HG02678 (cell line): ENCODE measurements around the gene PA2G4.

Source experiments
- ATAC-seq: cut with Tn5 transposase; IDR thresholded peaks from one replicate; pipeline ENCODE4 v1.9.1; 2021; ENCODE audit warnings: mild to moderate bottlenecking, moderate library complexity; ENCODE audit not compliant: unreplicated experiment

The PA2G4 gene

GRCh38 chr12:56122637-56123036, 18.3 kb downstream of the PA2G4 start:
- ATAC-seq: no peak

GRCh38 chr12:56124133-56124532, 19.8 kb downstream of the PA2G4 start:
- no peak for ATAC-seq

GRCh38 chr12:56126732-56127239, 22.4 kb downstream of the PA2G4 start:
- ATAC-seq: no peak

GRCh38 chr12:56127485-56127887, 23.1 kb downstream of the PA2G4 start:
- no peak for ATAC-seq

- ATAC-seq: peak; percentile 90
Observed at GRCh38 chr12:56127888-56128669, 23.7 kb downstream of the PA2G4 start, which contains the start of gene ESYT1. Gene ESYT1 (plus strand): TSS chr12:56128267. CDS start chr12:56128320, 53 bp downstream.

GRCh38 chr12:56128670-56129205, 24.4 kb downstream of the PA2G4 start:
- no peak for ATAC-seq

- ATAC-seq: peak; percentile 37
Observed at GRCh38 chr12:56129206-56129941, 25.0 kb downstream of the PA2G4 start.

- no peak for ATAC-seq
Observed at GRCh38 chr12:56129942-56130495, 25.7 kb downstream of the PA2G4 start.

GRCh38 chr12:56130876-56131275, 26.5 kb downstream of the PA2G4 start:
- ATAC-seq: no peak

- no peak for ATAC-seq
Observed at GRCh38 chr12:56134897-56135296, 30.5 kb downstream of the PA2G4 start.

- no peak for ATAC-seq
Observed at GRCh38 chr12:56137853-56138571, 33.7 kb downstream of the PA2G4 start.

- no peak for ATAC-seq
Observed at GRCh38 chr12:56141946-56142784, 37.8 kb downstream of the PA2G4 start.

- ATAC-seq: no peak
Observed at GRCh38 chr12:56143217-56143616, 38.9 kb downstream of the PA2G4 start.

GRCh38 chr12:56143870-56144269, 39.5 kb downstream of the PA2G4 start:
- no peak for ATAC-seq

GRCh38 chr12:56145217-56145616, 40.9 kb downstream of the PA2G4 start:
- ATAC-seq: no peak

GRCh38 chr12:56146492-56147460, 42.4 kb downstream of the PA2G4 start:
- ATAC-seq: no peak

- no peak for ATAC-seq
Observed at GRCh38 chr12:56150563-56150962, 46.2 kb downstream of the PA2G4 start.

GRCh38 chr12:56151672-56152131, 47.3 kb downstream of the PA2G4 start:
- ATAC-seq: peak; percentile 50
